GM19468 (cell line): ENCODE data around the gene SEMA4B.

Source experiments
- ATAC-seq: cut with Tn5 transposase; IDR thresholded peaks from one replicate; pipeline ENCODE4 v1.9.1; 2021; ENCODE audit warnings: mild to moderate bottlenecking, moderate library complexity, moderate number of reproducible peaks; ENCODE audit not compliant: unreplicated experiment; ENCODE audit errors: extremely low read depth

SEMA4B gene

DNA sequence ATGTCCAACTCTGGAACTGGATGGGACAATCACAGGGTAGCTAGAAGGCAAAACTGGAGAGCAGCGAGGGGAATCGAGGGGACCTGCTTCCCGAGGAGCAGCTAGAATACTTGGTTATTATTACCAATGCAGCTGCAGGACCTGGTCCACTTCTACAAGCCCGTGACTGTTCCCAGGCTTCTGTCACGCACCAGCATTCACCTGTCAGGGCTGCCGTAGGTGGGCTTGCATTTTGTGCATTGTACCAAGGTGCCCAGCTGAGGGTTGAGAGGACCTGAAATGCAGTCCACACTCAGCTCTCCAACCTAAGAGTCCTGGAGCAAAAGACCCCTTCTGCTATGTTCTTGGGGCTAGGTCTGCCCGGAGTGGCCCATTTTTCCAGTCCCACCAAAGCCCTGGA is 2.3 kb downstream of the SEMA4B start:
- ATAC-seq = no peak

DNA sequence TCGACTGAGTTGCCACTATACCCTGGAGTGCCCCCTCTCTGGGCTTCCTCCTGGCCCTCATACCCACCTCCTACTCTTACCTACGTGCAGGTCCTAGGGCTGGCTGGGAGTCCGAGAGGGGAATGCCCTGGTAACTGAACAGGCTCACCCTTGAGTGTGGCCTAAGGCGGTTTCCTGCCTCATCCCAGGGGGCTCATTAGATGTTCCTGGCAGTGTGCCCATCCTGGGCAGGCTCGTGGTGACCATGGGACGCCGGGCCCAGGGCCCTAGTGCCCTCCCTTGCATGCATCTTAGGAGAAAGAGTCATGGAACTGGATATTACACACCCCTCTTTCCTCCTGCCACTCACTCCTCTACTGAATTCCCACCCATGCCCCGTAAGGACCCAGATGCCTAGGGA is 2.8 kb downstream of the SEMA4B start:
- ATAC-seq = no peak

DNA sequence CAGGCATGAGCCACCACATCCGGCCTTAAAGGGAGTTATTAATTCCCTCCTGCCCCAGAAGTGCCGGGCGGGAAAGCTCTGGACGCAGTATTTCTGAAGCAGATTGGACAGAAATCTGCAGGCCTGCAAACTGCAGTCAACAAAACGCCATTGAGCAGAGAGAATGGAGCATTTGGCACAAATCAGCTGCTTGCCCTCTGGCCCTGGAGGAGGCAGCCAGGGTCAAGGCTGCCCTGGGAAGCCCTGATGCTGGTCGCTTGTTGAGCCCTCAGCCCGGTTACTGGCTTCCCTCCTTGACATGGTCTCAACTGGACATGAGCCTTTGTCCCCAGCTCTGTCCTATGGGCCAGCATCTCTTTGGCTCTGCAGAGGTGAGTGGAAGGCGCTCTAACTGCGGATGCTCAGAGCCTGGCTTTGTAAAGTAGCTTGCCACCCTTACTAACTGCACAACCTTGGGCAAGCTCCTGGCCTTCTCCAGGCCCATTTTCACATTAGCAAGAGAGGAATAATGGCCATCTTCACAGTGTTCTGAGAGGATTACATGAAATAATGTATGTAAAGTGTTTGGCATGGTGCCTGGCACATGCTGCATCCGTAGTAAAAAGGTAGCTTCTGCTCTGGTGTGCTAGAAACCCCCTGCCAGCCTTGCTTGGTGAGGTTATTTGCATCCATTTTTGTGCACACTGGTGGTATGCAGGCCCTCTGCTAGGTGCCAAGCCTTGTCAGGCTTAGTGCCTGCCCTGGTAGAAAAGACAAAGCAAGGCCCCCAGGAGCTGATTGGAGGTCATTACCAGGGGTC is 4.1 kb downstream of the SEMA4B start:
- ATAC-seq = no peak

DNA sequence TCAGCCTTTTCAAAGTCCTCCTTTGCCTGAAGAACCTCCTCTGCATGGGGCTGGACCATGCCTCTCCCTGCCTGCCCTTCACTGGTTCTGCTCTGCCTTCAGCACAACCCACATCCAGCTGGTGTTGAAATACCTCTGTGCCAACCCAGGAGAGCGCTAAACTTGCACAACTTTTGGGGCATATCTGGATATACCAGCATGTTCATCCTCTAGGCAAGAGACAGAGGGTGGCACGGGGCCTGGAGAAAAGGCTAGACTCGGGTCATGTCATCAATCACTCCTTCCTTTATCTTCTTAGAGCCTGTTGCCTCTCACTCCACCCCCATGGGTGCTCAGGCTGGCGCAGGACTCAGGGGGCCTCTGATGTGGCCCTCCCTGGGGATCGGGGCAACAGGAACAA is 4.8 kb downstream of the SEMA4B start:
- no peak for ATAC-seq

DNA sequence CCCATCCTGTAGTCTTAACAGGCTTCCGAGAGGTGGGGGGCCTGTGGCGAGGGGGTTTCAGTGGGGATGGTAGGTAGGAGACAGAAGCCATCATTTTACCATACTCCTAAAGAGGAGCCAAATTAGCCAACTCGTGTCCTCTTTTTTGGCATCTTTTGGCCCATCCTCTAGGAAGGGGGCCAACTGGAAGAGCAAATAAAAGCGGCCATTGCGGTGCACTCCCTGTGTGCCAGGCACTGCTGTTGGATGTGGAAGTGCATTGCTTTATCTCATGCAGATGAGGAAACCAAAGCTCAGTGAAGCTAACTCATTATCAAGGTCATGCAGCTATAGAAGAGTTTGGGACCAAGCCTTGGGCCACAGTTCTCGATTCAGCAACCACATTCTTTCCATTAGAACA is 6.1 kb downstream of the SEMA4B start:
- ATAC-seq = no peak

DNA sequence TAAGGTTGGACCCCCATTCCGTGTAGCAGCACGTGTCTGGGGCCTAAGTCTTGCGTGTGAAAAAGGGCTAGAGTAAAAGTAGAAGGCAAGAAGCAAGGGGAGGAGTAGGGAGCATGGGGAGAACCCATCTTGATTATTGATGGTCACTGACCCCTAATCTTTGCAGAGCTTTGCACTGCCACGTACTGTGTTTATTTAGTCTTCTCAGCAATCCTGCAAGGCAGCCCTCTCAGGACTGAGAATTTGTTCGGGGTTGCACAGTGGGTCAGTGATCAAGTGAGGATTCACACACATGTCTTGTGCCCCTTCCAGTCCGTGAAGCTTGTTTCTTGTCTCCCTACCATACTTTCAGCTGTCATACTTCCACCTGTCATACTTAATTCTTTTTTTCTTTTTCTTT is 7.2 kb downstream of the SEMA4B start:
- ATAC-seq = no peak

DNA sequence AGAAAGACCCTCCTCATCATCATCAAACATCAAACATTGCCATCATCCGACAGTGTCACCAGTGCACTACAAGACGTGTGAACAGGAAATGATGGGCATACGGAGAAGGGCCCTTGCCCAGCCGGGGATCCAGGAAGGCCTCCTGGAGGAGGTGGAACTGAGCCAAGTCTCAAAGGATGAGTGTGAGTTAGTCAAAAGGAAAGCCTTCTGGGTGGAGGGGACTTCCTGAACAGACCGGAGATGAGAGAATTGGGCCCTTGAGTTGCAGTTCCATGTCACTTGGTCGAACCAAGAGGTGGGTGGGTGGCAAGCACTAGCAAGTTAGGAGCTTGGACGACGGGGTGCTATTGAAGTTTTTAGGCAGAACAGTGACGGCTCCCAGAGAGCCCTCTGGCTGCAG is 8.5 kb downstream of the SEMA4B start:
- ATAC-seq = no peak

DNA sequence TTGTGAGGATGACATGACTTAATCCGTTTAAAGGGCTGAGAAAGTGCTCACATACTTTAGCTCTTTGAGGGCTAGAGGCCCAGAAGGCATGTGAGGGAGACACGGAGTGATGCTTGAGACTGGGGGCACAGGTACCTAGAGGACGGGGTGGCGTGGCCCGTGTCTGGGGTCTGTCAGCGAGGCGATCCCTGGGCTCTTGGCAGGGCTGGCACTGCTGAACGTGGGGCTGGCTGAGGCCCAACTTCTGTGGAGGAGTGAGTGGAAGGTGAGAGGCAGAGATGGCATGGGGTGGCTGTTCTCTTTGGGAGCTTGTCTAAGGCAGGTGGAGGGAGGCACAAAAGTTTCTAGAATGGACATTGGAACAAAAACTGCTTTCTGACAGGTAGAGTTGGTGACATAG is 9.5 kb downstream of the SEMA4B start:
- ATAC-seq = no peak

DNA sequence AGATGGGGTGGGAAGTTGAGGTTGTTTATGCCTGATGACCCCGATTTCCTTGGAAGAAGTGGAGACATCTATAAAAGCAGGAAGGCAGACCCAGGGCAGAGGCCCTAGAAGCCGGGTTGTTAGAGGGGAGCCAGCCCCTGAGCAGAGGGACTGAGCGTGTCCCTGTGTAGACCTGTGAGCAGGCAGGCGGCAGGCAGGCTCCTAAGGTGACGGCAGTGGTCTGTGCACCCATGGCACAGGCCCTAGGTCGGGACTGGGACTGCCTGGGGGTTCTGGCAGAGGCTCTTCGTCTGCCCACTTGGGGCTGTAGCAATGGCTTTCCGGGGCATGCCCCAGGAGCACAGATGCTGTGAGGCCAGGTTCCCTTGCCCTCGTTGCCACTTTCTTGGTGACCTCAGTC is 9.9 kb downstream of the SEMA4B start:
- no peak for ATAC-seq

DNA sequence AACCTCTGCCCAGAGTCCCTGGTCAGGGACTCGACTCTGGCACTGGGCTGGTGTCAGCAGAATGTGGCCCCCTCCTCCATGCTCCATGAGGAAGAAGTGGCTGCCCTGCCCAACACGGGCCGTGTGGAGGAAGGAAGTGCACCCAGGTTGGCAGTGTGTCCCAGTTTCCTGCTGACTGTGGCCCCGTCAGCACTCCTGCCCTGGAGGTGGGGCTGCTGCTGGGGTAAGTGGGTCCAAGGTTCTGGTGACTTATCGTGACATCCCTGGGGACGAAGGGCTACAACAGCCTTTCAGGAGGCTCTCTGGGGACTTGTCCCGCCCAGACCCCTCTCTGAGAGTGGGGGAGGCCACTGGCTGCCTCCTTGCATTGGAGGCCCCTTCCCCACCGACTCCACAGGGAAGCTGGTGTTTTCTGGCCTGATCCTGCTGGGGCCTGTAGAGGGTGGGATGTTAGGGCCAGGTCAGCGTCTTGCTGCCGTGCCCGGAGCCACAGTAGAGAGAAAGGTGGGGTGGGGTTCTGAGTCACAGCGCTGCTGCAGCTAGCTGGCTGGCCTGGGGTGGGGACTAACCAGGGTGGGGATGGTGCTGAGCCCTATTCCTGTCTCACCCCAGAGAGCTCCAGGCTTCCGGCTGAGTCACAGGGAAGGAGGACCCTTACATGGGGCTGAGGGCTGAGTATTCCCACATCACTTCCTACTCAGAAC is 10.5 kb downstream of the SEMA4B start:
- no peak for ATAC-seq

DNA sequence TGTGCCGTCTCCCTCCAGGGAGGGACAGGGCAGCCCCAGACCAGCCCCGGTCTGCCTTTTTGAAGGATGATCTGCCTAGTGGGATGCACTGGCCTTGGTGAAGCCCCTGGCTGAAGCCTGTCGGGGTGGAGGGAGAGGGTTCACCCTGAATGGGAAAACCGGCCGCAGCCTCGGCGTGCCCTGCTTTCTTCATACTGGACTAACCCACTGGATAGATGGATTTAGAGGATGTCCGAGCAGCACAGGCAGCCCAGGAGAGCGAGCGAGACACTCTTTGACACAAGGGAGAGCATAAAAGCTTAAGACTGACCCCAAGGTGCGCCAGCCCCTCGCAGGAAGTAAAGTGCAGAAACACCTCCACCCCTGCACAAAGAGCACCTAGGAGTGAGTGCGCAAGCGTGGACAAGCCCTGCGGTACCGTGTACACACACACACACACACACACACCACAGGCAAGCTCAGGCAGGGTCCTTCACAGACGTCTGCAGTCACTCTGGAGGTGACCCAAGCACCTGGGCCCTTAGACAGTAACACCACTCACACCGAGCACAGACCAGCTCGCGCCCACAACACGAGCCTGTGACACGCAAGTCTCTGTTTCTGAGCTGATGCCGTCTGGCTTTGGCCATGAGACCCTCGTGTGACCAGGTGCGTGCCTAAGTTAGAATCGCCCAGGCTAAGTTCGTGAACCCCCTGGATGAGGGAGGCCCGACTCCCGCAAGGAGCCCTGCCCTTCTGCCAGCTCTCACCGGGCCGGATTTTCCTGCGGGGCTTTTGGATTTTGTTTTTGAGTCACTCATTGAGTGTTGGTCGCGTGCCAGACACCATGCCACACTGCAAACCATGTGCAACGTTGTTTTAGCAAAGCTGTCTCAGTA is 11.3 kb downstream of the SEMA4B start:
- ATAC-seq = no peak

DNA sequence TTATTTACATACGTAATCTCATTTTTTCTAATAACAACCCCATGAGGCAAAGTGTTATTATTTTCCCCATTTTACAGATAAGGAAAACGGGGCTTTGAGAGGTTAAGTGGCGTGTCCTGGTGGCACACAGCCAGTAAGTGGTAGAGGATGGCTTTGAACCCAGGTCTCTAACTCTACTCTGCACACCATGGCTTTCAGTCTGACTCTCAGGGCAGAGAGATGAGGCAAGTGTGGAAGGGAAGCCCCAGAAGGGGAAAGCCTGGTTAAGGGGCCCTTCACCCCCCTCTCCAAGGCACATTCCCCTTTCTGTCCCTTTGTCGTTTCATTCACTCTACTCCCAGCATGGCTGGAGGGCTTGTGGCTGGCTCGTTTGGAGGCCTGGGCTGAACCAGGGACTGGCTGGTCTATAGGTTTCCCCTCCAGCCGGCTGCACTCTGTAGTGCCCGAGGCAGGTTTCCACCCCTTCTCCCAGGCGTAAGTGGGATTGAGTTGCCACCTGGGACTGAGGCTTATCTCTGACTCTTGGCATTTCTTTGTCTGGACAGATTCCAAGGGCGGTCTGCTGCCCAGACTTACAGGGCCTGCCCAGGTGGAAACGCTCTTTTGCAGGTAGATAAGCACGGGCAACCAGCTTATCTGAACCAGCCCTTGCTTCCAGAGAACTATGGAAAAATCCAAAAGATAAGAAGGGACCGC is 12.1 kb downstream of the SEMA4B start:
- ATAC-seq = no peak

DNA sequence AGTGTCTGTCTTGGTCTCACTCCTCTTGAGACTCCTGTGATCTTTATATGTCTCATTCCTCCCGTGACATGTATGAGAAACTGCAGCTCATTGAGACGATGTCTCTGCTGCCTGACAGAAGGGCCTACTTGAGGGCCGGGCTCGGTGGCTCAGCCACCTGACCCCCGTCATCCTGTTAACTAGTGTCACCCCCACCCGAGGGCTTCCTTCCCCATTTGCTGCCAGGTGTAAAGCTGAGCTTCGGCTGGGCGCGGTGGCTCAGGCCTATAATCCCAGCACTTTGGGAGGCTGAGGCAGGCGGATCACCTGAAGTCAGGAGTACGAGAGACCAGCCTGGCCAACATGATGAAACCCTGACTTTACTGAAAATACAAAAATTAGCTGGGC is 12.7 kb downstream of the SEMA4B start:
- ATAC-seq = no peak

DNA sequence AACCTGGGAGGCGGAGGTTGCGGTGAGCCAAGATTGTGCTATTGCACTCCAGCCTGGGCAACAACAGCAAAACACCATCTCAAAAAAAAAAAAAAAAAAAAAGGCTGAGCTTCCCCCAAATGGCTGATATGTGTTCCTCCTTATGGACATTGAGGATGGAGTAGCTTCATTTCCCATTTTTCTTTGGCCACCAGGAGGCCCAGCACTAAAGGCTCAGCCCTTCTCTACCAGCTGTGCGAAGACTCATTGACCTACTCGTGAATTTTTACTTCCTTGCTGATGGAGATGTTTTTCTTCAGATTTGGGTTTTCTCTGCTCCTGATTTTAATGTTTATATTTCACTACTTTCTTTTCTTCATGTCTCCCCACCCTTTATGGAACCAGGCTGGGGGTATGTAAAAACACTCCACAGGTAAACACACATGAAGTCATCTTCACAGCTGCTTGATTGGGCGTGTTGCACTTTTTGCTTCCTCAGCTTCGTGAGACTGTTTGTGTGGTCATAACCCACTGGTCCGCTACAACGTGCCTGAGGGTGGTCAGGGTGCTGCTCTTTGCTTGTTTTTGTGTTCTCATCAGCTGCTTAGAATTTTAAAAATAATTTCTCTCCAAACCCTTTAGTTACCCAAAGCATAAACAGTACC is 13.5 kb downstream of the SEMA4B start:
- no peak for ATAC-seq

DNA sequence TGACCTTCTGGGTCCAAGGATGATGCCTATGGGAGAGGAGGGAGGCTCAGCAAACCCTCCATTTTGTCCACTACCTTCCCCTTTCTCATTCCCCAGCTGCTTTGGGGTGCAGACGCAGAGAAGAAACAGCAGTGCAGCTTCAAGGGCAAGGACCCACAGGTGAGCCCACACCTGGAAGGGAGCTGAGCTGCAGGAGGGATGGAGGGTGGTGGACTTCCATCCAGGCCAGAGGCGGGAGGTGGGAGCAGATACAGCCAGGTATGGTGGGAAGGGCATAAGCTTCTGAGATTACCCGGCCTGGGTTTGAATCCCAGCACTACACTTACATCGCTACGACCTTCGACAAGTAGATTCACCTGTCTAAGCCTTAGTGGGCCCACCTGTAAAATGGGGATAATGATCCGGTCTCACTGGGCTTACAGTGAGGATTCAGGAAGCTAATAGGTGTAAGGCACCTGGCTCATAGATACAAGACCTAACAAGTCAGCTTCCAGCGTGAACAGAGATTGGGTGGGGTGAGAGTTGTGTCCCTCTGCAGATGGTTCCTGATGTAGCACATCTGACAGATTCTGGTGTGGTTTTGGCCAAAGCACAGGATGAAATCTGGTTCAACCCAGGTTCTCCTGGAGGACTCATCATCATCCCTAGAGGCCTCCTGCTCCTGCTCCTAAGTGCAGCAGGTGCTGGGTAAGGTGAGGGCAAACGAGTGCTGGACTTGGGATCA is 16.7 kb downstream of the SEMA4B start:
- no peak for ATAC-seq

DNA sequence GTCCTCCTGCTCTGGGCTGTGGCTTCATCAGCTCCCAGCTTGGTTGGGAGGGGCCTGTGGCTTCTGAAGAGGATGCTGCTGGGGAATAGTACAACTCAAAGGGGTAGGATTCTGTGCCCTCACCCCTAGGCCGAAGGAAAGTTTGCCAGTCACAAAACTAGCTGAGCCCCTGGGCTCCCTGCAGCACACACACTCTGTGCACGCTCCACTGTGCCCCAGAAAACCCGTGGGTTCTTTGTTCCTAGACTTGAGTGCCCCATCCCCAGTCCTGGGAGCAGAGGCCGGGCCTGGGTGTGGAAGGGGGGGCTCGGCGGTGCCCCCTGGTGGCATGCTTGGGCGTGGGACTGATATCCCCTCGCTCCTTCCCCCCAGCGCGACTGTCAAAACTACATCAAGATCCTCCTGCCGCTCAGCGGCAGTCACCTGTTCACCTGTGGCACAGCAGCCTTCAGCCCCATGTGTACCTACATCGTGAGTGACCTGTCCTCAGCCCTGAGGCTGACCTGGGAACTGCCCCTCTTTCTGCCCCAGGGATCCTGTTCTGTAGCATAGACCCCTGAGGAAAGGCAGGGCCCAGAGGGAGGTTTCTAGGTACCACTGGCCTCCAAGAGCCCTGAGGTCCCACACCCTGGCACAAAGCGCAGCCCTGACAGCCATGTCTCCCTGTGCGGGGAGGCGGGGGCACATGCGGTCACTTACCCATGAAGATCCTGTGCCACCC is 18.5 kb downstream of the SEMA4B start:
- ATAC-seq = no peak

DNA sequence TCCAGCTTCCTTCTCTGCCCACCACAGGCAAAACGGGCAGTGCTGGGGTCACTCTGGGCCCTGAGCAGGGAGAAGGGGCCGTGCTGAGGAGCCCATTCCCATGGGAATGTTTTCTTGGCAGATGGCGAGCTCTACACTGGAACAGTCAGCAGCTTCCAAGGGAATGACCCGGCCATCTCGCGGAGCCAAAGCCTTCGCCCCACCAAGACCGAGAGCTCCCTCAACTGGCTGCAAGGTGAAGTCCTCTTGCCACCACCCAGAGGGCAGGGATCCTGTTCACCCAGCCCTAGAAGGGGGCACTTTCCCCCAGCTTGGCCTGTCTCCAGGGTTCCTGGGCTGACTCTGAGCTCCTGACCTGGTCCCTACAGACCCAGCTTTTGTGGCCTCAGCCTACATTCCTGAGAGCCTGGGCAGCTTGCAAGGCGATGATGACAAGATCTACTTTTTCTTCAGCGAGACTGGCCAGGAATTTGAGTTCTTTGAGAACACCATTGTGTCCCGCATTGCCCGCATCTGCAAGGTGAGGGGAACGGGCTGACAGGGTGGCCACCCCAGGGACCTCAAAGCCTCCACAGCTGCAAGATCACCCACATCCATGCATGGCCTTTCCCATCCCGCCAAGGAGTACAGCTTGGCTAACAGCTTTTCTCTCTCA is 20.2 kb downstream of the SEMA4B start:
- no peak for ATAC-seq

DNA sequence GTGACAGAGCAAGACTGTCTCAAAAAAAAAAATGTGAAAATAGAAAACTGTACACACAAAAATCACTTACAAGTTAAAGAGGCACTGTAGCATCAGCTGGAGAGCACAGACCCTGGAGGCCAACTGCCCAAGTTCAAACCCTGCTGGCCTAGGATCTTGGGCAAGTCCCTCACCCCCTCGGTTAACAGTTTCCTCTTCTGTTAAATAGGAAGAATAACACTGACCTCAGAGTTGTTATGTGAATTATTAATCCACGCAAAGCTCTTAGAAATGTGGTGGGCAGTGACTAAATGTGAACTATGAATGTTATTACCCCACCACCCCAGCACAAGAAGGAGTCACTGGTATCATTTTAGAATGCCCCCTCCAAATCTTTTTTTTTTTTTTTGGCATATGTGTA is 21.4 kb downstream of the SEMA4B start:
- ATAC-seq = no peak
